Ovary (tissue), 3 donors: ENCODE data around the gene RSPH1.

ENCODE experiments used
- EP300 ChIP-seq: sonication (generic); formaldehyde crosslinking; IDR thresholded peaks from one replicate; pipeline ENCODE4 v1.6.1; 2017; ENCODE audit warnings: antibody characterized with exemption
- POLR2A ChIP-seq: fragments of 450-650 bp; IDR thresholded peaks from one replicate; pipeline ENCODE4 v1.6.1; 2017; ENCODE audit warnings: antibody characterized with exemption, mild to moderate bottlenecking, moderate library complexity
- TF ChIP-seq, protein P1 (sequence below), 3 donors: fragments of 450-650 bp in 2 of 3; fragments of 200-600 bp in 1 of 3; IDR thresholded peaks; one replicate each; pipeline versions ENCODE4 v1.5.1 to v1.8.0; 2016 to 2022; ENCODE audit warnings: antibody characterized with exemption in 3 of 3, mild to moderate bottlenecking in 1 of 3
- donor health status: DM: no; HTN: no; CAD: no.

DNA sequence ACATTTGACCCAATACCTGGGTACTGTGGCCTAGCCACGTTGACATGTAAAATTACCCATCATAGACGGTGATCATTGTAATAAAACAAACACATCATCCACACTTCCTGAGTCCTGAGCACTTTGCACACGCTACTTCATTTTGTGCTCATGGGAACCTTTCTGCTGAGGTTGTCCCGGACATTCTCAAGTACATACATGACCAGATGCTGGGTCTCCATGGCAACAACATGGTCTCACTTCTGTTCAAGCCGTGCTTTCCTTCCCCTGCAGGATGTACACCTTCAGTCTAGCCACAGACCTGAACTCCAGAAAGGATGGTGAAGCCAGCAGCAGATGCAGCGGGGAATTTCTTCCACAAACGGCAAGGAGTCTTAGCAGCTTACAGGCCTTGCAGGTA lies 69.6 kb downstream of the RSPH1 start:
- TF ChIP-seq EP300 (no peak), POLR2A (no peak)
- TF ChIP-seq, protein P1, sequence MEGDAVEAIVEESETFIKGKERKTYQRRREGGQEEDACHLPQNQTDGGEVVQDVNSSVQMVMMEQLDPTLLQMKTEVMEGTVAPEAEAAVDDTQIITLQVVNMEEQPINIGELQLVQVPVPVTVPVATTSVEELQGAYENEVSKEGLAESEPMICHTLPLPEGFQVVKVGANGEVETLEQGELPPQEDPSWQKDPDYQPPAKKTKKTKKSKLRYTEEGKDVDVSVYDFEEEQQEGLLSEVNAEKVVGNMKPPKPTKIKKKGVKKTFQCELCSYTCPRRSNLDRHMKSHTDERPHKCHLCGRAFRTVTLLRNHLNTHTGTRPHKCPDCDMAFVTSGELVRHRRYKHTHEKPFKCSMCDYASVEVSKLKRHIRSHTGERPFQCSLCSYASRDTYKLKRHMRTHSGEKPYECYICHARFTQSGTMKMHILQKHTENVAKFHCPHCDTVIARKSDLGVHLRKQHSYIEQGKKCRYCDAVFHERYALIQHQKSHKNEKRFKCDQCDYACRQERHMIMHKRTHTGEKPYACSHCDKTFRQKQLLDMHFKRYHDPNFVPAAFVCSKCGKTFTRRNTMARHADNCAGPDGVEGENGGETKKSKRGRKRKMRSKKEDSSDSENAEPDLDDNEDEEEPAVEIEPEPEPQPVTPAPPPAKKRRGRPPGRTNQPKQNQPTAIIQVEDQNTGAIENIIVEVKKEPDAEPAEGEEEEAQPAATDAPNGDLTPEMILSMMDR (IDR thresholded peaks at IDR 0.05): no peak
